ENCODE measurements around the gene IQUB.
"Not testable (repeated sequence)": the region's sequence is repeated elsewhere in the genome, so short reads cannot be mapped to it uniquely, and the experiment has no call there.

Gene IQUB

GRCh38 chr7:123485187-123485586 lies 49.2 kb downstream of the IQUB start:
- no peak for DNase-seq

- DNase-seq = no peak
Observed at GRCh38 chr7:123484199-123484598, 50.2 kb downstream of the IQUB start.

- no peak for DNase-seq
Observed at GRCh38 chr7:123480107-123480506, 54.3 kb downstream of the IQUB start.

- DNase-seq = not testable (repeated sequence)
Observed at GRCh38 chr7:123478056-123478455, 56.3 kb downstream of the IQUB start.

- no peak for DNase-seq
Observed at GRCh38 chr7:123472750-123473445, 61.5 kb downstream of the IQUB start.

GRCh38 chr7:123472327-123472726 lies 62.1 kb downstream of the IQUB start:
- DNase-seq = no peak

- no peak for DNase-seq
Observed at GRCh38 chr7:123468303-123468702, 66.1 kb downstream of the IQUB start.

- no peak for DNase-seq
Observed at GRCh38 chr7:123463890-123464289, 70.5 kb downstream of the IQUB start.

GRCh38 chr7:123460616-123461015 lies 73.8 kb downstream of the IQUB start:
- no peak for DNase-seq

- DNase-seq = no peak
Observed at GRCh38 chr7:123455965-123456470, 78.4 kb downstream of the IQUB start.

- no peak for DNase-seq
Observed at GRCh38 chr7:123440101-123440548, 94.3 kb downstream of the IQUB start.

- DNase-seq = no peak
Observed at GRCh38 chr7:123439191-123439590, 95.2 kb downstream of the IQUB start.

GRCh38 chr7:123437447-123437995 lies 96.9 kb downstream of the IQUB start:
- DNase-seq = no peak

GRCh38 chr7:123435080-123435700 lies 99.2 kb downstream of the IQUB start:
- no peak for DNase-seq

GRCh38 chr7:123433665-123434064 lies 100.7 kb downstream of the IQUB start:
- no peak for DNase-seq

- DNase-seq = no peak
Observed at GRCh38 chr7:123432601-123433000, 101.8 kb downstream of the IQUB start.

GRCh38 chr7:123431075-123431614 lies 103.2 kb downstream of the IQUB start:
- no peak for DNase-seq

GRCh38 chr7:123425246-123425645 lies 109.1 kb downstream of the IQUB start:
- no peak for DNase-seq

GRCh38 chr7:123424463-123424862 lies 109.9 kb downstream of the IQUB start:
- DNase-seq = no peak

GRCh38 chr7:123423622-123424021 lies 110.8 kb downstream of the IQUB start:
- DNase-seq = no peak

GRCh38 chr7:123417580-123417979 lies 116.8 kb downstream of the IQUB start:
- DNase-seq = no peak

GRCh38 chr7:123415625-123416024 lies 118.8 kb downstream of the IQUB start:
- no peak for DNase-seq

- no peak for DNase-seq
Observed at GRCh38 chr7:123410273-123410904, 124.0 kb downstream of the IQUB start.
